ENCODE measurements around the gene C13orf46.
"Not testable (repeated sequence)": the region's sequence is repeated elsewhere in the genome, so short reads cannot be mapped to it uniquely, and the experiment has no call there.

C13orf46 gene

GRCh38 chr13:113923376-113924063, 50.4 kb downstream of the C13orf46 start:
- DNase-seq (ENCODE audit: low read depth in 2 of 2): no peak

- no peak for DNase-seq (ENCODE audit: low read depth in 2 of 2)
Measured at GRCh38 chr13:113922412-113923118, 51.3 kb downstream of the C13orf46 start.

- DNase-seq (ENCODE audit: low read depth in 2 of 2): no peak
Measured at GRCh38 chr13:113921763-113922162, 52.1 kb downstream of the C13orf46 start.

GRCh38 chr13:113920606-113921286, 53.1 kb downstream of the C13orf46 start:
- no peak for DNase-seq (ENCODE audit: low read depth in 2 of 2)

GRCh38 chr13:113919761-113920559, 53.9 kb downstream of the C13orf46 start:
- no peak for DNase-seq (ENCODE audit: low read depth in 2 of 2)

GRCh38 chr13:113918981-113919701, 54.7 kb downstream of the C13orf46 start:
- DNase-seq (ENCODE audit: low read depth in 2 of 2): no peak

GRCh38 chr13:113918580-113918979, 55.3 kb downstream of the C13orf46 start:
- DNase-seq (ENCODE audit: low read depth in 2 of 2): no peak

- no peak for DNase-seq (ENCODE audit: low read depth in 2 of 2)
Measured at GRCh38 chr13:113917594-113918371, 56.1 kb downstream of the C13orf46 start.

GRCh38 chr13:113917096-113917495, 56.8 kb downstream of the C13orf46 start:
- no peak for DNase-seq (ENCODE audit: low read depth in 2 of 2)

- DNase-seq (ENCODE audit: low read depth in 2 of 2): no peak
Measured at GRCh38 chr13:113916330-113916815, 57.5 kb downstream of the C13orf46 start.

GRCh38 chr13:113915786-113916329, 58.0 kb downstream of the C13orf46 start:
- no peak for DNase-seq (ENCODE audit: low read depth in 2 of 2)

- DNase-seq (ENCODE audit: low read depth in 2 of 2): no peak
Measured at GRCh38 chr13:113915012-113915763, 58.7 kb downstream of the C13orf46 start.

- no peak for DNase-seq (ENCODE audit: low read depth in 2 of 2)
Measured at GRCh38 chr13:113914333-113915011, 59.4 kb downstream of the C13orf46 start.

- not testable (repeated sequence) for DNase-seq (ENCODE audit: low read depth in 2 of 2)
Measured at GRCh38 chr13:113913838-113914237, 60.0 kb downstream of the C13orf46 start.

- not testable (repeated sequence) for DNase-seq (ENCODE audit: low read depth in 2 of 2)
Measured at GRCh38 chr13:113913408-113913807, 60.5 kb downstream of the C13orf46 start.

GRCh38 chr13:113912596-113912995, 61.3 kb downstream of the C13orf46 start:
- no peak for DNase-seq (ENCODE audit: low read depth in 2 of 2)

- no peak for DNase-seq (ENCODE audit: low read depth in 2 of 2)
Measured at GRCh38 chr13:113907635-113908617, 66.0 kb downstream of the C13orf46 start.
